HCT116 (cell line): Measurements from ENCODE around the gene TIAM1. TPM values are rescaled to one million over a fixed set of nuclear protein-coding genes. Genes with fewer than 3 reads are reported as not detected.

Experiments
- ATAC-seq: fragments of 200-7000 bp; cut with Tn5 transposase; 2 replicates; pipeline ENCODE4 v1.9.1; 2020; ENCODE audit warnings: mild to moderate bottlenecking, moderate library complexity
- BruUV-seq: library from RNA; stranded (reverse); fragments of 400-500 nt; replicated peaks from 2 replicates; lab custom pipeline; 2021; lab: Mats Ljungman, UMichigan
- CTCF ChIA-PET: fragments of 300-600 bp; sonication (Branson Sonifier 250); formaldehyde crosslinking; loops from one replicate; lab custom pipeline; 2021; ENCODE audit warnings: antibody characterized with exemption; lab: Charles Lee
- POLR2A ChIA-PET: fragments of 300-600, 350-600 bp; sonication (Branson Sonifier 250); formaldehyde crosslinking; loops from one replicate; lab custom pipeline; 2021; ENCODE audit warnings: antibody characterized with exemption; lab: Charles Lee
- RAD21 ChIA-PET, 2 experiments: fragments of 300-600 bp; sonication (Branson Sonifier 250); formaldehyde crosslinking; loops; one replicate each; lab custom pipeline; 2023; ENCODE audit warnings: low total read pairs in 2 of 2; ENCODE audit not compliant: uncharacterized antibody in 2 of 2, unreplicated experiment in 2 of 2, low non-redundant PET in 1 of 2; lab: Charles Lee
- DNase-seq: peaks from one replicate; pipeline ENCODE4 v3.0.0-alpha.2; 2010; ENCODE audit warnings: low read depth, low spot score
- H2AFZ ChIP-seq: fragments of 200-600 bp; shearing (Covaris generic), sonication (generic); 2 replicates; pipeline ENCODE4 v1.6.1; 2017; ENCODE audit warnings: low read depth, mixed run types, mixed read lengths, antibody characterized with exemption, low read length; ENCODE audit not compliant: poor library complexity, severe bottlenecking
- H3K27ac ChIP-seq: 2 replicates; pipeline ENCODE4 v1.5.1; 2012; ENCODE audit warnings: low read depth, low read length
- H3K27me3 ChIP-seq: fragments of 200-600 bp; sonication (generic); 2 replicates; pipeline ENCODE4 v1.6.1; 2016; ENCODE audit warnings: mixed run types, low read length, mixed read lengths; ENCODE audit not compliant: insufficient read depth
- H3K36me3 ChIP-seq, 2 experiments: fragments of 200-500 bp in 1 of 2; fragments of 200-600 bp in 1 of 2; sonication (Bioruptor generic) in 1 of 2; sonication (generic) in 1 of 2; 2 replicates each; pipeline versions ENCODE4 v1.5.1 to v1.6.1; 2014 to 2016; ENCODE audit warnings: low read length in 2 of 2, inconsistent platforms in 1 of 2, mixed read lengths in 1 of 2, mixed run types in 1 of 2; ENCODE audit not compliant: insufficient read depth in 2 of 2, control insufficient read depth in 1 of 2
- H3K4me1 ChIP-seq, 2 experiments: fragments of 200-600 bp in 1 of 2; sonication (generic) in 1 of 2; 2 replicates each; pipeline versions ENCODE4 v1.5.1 to v1.6.1; 2012 to 2017; ENCODE audit warnings: low read length in 2 of 2, inconsistent platforms in 1 of 2, mild to moderate bottlenecking in 1 of 2, mixed read lengths in 1 of 2, mixed run types in 1 of 2, moderate library complexity in 1 of 2; ENCODE audit not compliant: insufficient read depth in 2 of 2, control insufficient read depth in 1 of 2
- H3K4me2 ChIP-seq: fragments of 200-600 bp; sonication (generic); 2 replicates; pipeline ENCODE4 v1.6.1; 2017; ENCODE audit warnings: mixed run types, low read length, mixed read lengths
- H3K4me3 ChIP-seq, 2 experiments: fragments of 200-600 bp in 1 of 2; sonication (generic) in 1 of 2; replicated peaks in 1 of 2; 2 replicates each; pipeline ENCODE4 v1.5.1; 2011 to 2016; ENCODE audit warnings: low read length in 2 of 2, control low read depth in 1 of 2, low read depth in 1 of 2, mild to moderate bottlenecking in 1 of 2, mixed read lengths in 1 of 2, mixed run types in 1 of 2
- H3K79me2 ChIP-seq: fragments of 200-600 bp; sonication (generic); 2 replicates; pipeline ENCODE4 v1.6.1; 2017; ENCODE audit warnings: mild to moderate bottlenecking, mixed run types, low read length, moderate library complexity, mixed read lengths; ENCODE audit not compliant: insufficient read depth
- H3K9ac ChIP-seq: fragments of 200-600 bp; sonication (generic); 2 replicates; pipeline ENCODE4 v1.6.1; 2016; ENCODE audit warnings: low read length, mixed read lengths
- H3K9me2 ChIP-seq: fragments of 200-600 bp; sonication (generic), shearing (Covaris generic); 2 replicates; pipeline ENCODE4 v1.6.1; 2017; ENCODE audit warnings: mixed run types, mild to moderate bottlenecking, moderate library complexity; ENCODE audit not compliant: insufficient read depth
- H3K9me3 ChIP-seq, 2 experiments: fragments of 200-500 bp in 1 of 2; fragments of 200-600 bp in 1 of 2; sonication (Bioruptor generic) in 1 of 2; sonication (generic) in 1 of 2; 2 replicates each; pipeline ENCODE4 v1.6.1; 2014 to 2017; ENCODE audit warnings: low read length in 2 of 2, mixed read lengths in 2 of 2, inconsistent platforms in 1 of 2, low read depth in 1 of 2, mild to moderate bottlenecking in 1 of 2, mixed run types in 1 of 2, moderate library complexity in 1 of 2; ENCODE audit not compliant: control insufficient read depth in 1 of 2, insufficient read depth in 1 of 2
- H4K20me1 ChIP-seq: fragments of 200-600 bp; sonication (generic), shearing (Covaris generic); 2 replicates; pipeline ENCODE4 v1.6.1; 2017; ENCODE audit warnings: mixed run types, mild to moderate bottlenecking, moderate library complexity; ENCODE audit not compliant: insufficient read depth
- CTCF ChIP-seq, 3 experiments: fragments of 200-600 bp in 1 of 3; sonication (generic) in 1 of 3; IDR thresholded peaks in 2 of 3; conservative IDR thresholded peaks in 1 of 3; 2 replicates each; pipeline ENCODE4 v1.5.1; 2012 to 2017; ENCODE audit warnings: low read depth in 2 of 3, low read length in 2 of 3, antibody characterized with exemption in 1 of 3, borderline replicate concordance in 1 of 3, control low read depth in 1 of 3, mild to moderate bottlenecking in 1 of 3, mixed read lengths in 1 of 3, mixed run types in 1 of 3, moderate library complexity in 1 of 3; ENCODE audit not compliant: insufficient read depth in 1 of 3
- FOSL1 ChIP-seq: IDR thresholded peaks from 2 replicates; pipeline ENCODE4 v1.6.1; 2012; ENCODE audit warnings: low read depth
- POLR2AphosphoS5 ChIP-seq: IDR thresholded peaks from 2 replicates; pipeline ENCODE4 v1.6.1; 2011; ENCODE audit warnings: mild to moderate bottlenecking, low read depth, low read length, moderate library complexity
- RAD21 ChIP-seq: IDR thresholded peaks from 2 replicates; pipeline ENCODE4 v1.6.1; 2012; ENCODE audit warnings: low read depth, mild to moderate bottlenecking
- SP1 ChIP-seq: IDR thresholded peaks from 2 replicates; pipeline ENCODE4 v1.6.1; 2012; ENCODE audit warnings: low read depth
- TCF7L2 ChIP-seq: IDR thresholded peaks from 2 replicates; pipeline ENCODE4 v1.7.0; 2011; ENCODE audit warnings: borderline replicate concordance, inconsistent platforms; ENCODE audit not compliant: insufficient read depth, insufficient read length; ENCODE audit errors: extremely low read depth
- YY1 ChIP-seq: IDR thresholded peaks from 2 replicates; pipeline ENCODE4 v1.6.1; 2011; ENCODE audit warnings: low read length, low read depth, moderate library complexity, mild to moderate bottlenecking; ENCODE audit not compliant: insufficient replicate concordance; ENCODE audit errors: extremely low read depth
- ZFX ChIP-seq: fragments of 450-650 bp; IDR thresholded peaks from 2 replicates; pipeline ENCODE4 v1.6.1; 2017
- ZNF274 ChIP-seq: fragments of 200-500 bp; sonication (Bioruptor generic); IDR thresholded peaks from 2 replicates; pipeline ENCODE4 v1.6.1; 2014; ENCODE audit warnings: mild to moderate bottlenecking, low read depth, low read length, inconsistent platforms
- intact Hi-C: fragments of 100-400 bp; cut with micrococcal nuclease; formaldehyde crosslinking; loops from 2 replicates; pipeline ENCODE4 v1.10.0; 2022
- total RNA-seq: library from RNA; stranded (reverse); gene quantifications from one replicate; pipeline ENCODE4 v1.2.1, GENCODE V29; 2021; ENCODE audit not compliant: unreplicated experiment

The TIAM1 gene
- total RNA-seq, 1 experiment from 2014 or later, result 47.8 TPM

- no peak overlapping the region for H2AFZ ChIP-seq
- ChIA-PET RAD21 (no interaction called here), CTCF (interaction anchor here (1.1 kb wide), 1 partner anchor 78 kb away, joined by 3 read pairs; no protein-coding TSS in a partner anchor), POLR2A (no interaction called here)
- BruUV-seq, result no TSS peak
- H3K4me2 ChIP-seq, result no peak overlapping the region
- H3K27ac ChIP-seq, result no peak overlapping the region
- H3K9ac ChIP-seq, result no peak overlapping the region
- no peak for TF ChIP-seq ZFX
- no peak for TF ChIP-seq RAD21
- no peak for TF ChIP-seq ZNF274
- TF ChIP-seq TCF7L2, result no peak
- TF ChIP-seq CTCF (IDR thresholded peaks at IDR 0.05 in 2 of 3, conservative IDR thresholded peaks at IDR 0.05 in 1 of 3; ENCODE audit: borderline replicate concordance in 1 of 3, insufficient read depth in 1 of 3, low read depth in 2 of 3, low read length in 2 of 3), result no peak
- no peak for TF ChIP-seq SP1
- no peak for TF ChIP-seq YY1
- TF ChIP-seq POLR2AphosphoS5, result no peak
- TF ChIP-seq FOSL1, result no peak
- H3K4me3 ChIP-seq, result no peak overlapping the region
- no peaks in the 10 kb centered on the region for H3K4me1 ChIP-seq
- no peak for ATAC-seq
- H3K27me3 ChIP-seq, result no peaks in the 10 kb centered on the region
- DNase-seq, result no peak
- H3K79me2 ChIP-seq, result no peaks in the 10 kb centered on the region
- H4K20me1 ChIP-seq, result no peaks in the 10 kb centered on the region
- intact Hi-C loops, result no loop called here
- no peaks in the 10 kb centered on the region for H3K9me2 ChIP-seq
- H3K9me3 ChIP-seq, result no peaks in the 10 kb centered on the region
- 0 out of 4 replicates have a peak, but pooled peaks cover 0 to 2% of the 10 kb centered on the region in 2 experiments for H3K36me3 ChIP-seq
Measured at GRCh38 chr21:31187499-31187898, 156.6 kb downstream of the TIAM1 start.
